Measurements from ENCODE around the gene FAM168A. TPM values are rescaled to one million over a fixed set of nuclear protein-coding genes. Genes with fewer than 3 reads are reported as not detected.

The FAM168A gene
- polyA plus RNA-seq, 1 donor (not counting 4 experiments of a cell fraction or from before 2014, with no cell fraction given) = 11.8 TPM

DNA sequence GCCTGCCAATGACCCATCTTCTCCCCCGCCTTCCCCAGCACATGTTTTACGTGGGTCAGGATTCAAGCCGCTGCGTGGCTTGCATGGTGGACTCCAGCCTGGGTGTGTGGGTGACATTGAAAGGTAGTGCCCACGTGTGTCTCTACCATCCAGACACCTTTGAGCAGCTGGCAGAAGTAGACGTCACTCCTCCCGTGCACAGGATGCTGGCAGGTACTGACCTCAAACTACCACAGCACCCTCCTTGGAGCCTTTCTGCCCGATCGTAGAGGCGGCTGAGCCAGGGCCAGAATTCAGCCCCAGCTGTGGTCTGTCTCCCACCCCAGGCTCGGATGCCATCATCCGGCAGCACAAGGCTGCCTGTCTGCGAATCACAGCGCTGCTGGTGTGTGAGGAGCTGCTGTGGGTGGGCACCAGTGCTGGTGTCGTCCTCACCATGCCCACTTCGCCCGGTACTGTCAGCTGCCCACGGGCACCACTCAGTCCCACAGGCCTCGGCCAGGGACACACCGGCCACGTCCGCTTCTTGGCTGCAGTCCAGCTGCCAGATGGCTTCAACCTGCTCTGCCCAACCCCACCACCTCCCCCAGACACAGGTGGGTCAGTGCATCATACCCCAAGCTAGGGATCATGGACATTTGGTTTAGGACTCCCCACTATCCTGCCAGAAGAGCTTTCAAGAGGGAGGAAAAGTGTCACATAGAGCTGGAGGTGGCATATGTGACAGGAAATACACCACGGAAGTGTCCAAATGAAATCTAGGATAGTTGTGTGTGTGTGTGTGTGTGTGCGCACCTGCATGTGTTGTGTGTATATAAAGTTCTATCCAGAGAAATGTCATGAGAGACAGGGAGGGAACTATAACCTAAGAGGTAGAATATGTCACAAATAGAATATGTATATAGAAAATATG is 232.3 kb downstream of the FAM168A start:
- Histone ChIP-seq H3K9ac (ENCODE audit: control insufficient read depth, extremely low read depth, insufficient read depth, low read length) (no peak overlapping the region), H2AFZ (ENCODE audit: control insufficient read depth, low read length) (no peak overlapping the region), H3K9me3 (ENCODE audit: control insufficient read depth, low read depth, low read length) (no peaks in the 10 kb centered on the region), H3K9me1 (ENCODE audit: control insufficient read depth, extremely low read depth, insufficient read depth, low read length) (no peaks in the 10 kb centered on the region), H3K79me2 (ENCODE audit: control insufficient read depth, insufficient read depth, low read length) (no peaks in the 10 kb centered on the region), H4K20me1 (ENCODE audit: control insufficient read depth, extremely low read depth, insufficient read depth, low read length) (no peaks in the 10 kb centered on the region), H3K4me1 (ENCODE audit: control insufficient read depth, extremely low read depth, insufficient read depth, low read length) (no peaks in the 10 kb centered on the region), H3K36me3 (ENCODE audit: control insufficient read depth in 2 of 2, extremely low read depth in 1 of 2, insufficient read depth in 2 of 2, low read length in 2 of 2) (peaks cover 0 to 7% of the 10 kb centered on the region in 2 experiments), H3K4me2 (ENCODE audit: control insufficient read depth, extremely low read depth, insufficient read depth, low read depth, low read length) (no peak overlapping the region), H3K4me3 (ENCODE audit: control insufficient read depth in 2 of 3, extremely low read depth in 1 of 3, insufficient read depth in 2 of 3, low read depth in 1 of 3, low read length in 3 of 3) (no peak overlapping the region), H3K27ac (ENCODE audit: control insufficient read depth, insufficient read depth, low read length) (no peak overlapping the region), H3K27me3 (ENCODE audit: control insufficient read depth, extremely low read depth, insufficient read depth, low read length) (no peaks in the 10 kb centered on the region)
- dilution Hi-C loops (cut with MboI; ENCODE audit: extremely low pct_ligation_motif_present, low sequenced_read_pairs) = no loop called here
- DNase-seq (ENCODE audit: low read depth, low spot score) (no peak), FAIRE-seq (no peak)
- no peak for TF ChIP-seq EZH2 (IDR thresholded peaks at IDR 0.05; ENCODE audit: low read length)
- TF ChIP-seq, protein P1, sequence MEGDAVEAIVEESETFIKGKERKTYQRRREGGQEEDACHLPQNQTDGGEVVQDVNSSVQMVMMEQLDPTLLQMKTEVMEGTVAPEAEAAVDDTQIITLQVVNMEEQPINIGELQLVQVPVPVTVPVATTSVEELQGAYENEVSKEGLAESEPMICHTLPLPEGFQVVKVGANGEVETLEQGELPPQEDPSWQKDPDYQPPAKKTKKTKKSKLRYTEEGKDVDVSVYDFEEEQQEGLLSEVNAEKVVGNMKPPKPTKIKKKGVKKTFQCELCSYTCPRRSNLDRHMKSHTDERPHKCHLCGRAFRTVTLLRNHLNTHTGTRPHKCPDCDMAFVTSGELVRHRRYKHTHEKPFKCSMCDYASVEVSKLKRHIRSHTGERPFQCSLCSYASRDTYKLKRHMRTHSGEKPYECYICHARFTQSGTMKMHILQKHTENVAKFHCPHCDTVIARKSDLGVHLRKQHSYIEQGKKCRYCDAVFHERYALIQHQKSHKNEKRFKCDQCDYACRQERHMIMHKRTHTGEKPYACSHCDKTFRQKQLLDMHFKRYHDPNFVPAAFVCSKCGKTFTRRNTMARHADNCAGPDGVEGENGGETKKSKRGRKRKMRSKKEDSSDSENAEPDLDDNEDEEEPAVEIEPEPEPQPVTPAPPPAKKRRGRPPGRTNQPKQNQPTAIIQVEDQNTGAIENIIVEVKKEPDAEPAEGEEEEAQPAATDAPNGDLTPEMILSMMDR (optimal IDR thresholded peaks at IDR 0.05 in 1 of 3, IDR thresholded peaks at IDR 0.05 in 1 of 3, conservative IDR thresholded peaks at IDR 0.05 in 1 of 3; ENCODE audit: extremely low read depth in 1 of 3, insufficient read depth in 2 of 3, low read length in 3 of 3) = no peak

DNA sequence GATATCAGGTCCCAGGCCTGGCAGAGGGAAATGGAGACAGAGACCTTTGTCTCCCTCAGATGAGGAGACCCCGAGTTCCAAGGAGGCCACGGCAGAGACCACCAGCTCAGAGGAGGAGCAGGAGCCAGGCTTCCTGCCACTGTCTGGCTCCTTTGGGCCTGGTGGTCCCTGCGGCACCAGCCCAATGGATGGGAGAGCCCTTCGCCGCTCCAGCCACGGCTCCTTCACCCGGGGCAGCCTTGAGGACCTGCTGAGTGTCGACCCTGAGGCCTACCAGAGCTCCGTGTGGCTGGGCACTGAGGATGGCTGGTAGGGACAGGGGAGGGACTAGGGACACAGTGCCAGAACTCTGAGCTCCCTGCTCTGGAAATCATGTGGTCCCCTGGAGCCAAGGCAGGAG is 234.8 kb downstream of the FAM168A start:
- dilution Hi-C loops (cut with MboI; ENCODE audit: extremely low pct_ligation_motif_present, low sequenced_read_pairs) = no loop called here
- Histone ChIP-seq H3K9me1 (ENCODE audit: control insufficient read depth, extremely low read depth, insufficient read depth, low read length) (no peaks in the 10 kb centered on the region), H3K4me3 (ENCODE audit: control insufficient read depth in 2 of 3, extremely low read depth in 1 of 3, insufficient read depth in 2 of 3, low read depth in 1 of 3, low read length in 3 of 3) (no peak overlapping the region), H3K9ac (ENCODE audit: control insufficient read depth, extremely low read depth, insufficient read depth, low read length) (no peak overlapping the region), H3K9me3 (ENCODE audit: control insufficient read depth, low read depth, low read length) (no peaks in the 10 kb centered on the region), H3K4me2 (ENCODE audit: control insufficient read depth, extremely low read depth, insufficient read depth, low read depth, low read length) (no peak overlapping the region), H3K27ac (ENCODE audit: control insufficient read depth, insufficient read depth, low read length) (no peak overlapping the region), H3K27me3 (ENCODE audit: control insufficient read depth, extremely low read depth, insufficient read depth, low read length) (no peaks in the 10 kb centered on the region), H3K79me2 (ENCODE audit: control insufficient read depth, insufficient read depth, low read length) (no peaks in the 10 kb centered on the region), H4K20me1 (ENCODE audit: control insufficient read depth, extremely low read depth, insufficient read depth, low read length) (no peaks in the 10 kb centered on the region), H2AFZ (ENCODE audit: control insufficient read depth, low read length) (no peak overlapping the region), H3K4me1 (ENCODE audit: control insufficient read depth, extremely low read depth, insufficient read depth, low read length) (no peaks in the 10 kb centered on the region), H3K36me3 (ENCODE audit: control insufficient read depth in 2 of 2, extremely low read depth in 1 of 2, insufficient read depth in 2 of 2, low read length in 2 of 2) (peaks cover 0 to 7% of the 10 kb centered on the region in 2 experiments)
- DNase-seq (ENCODE audit: low read depth, low spot score) (no peak), FAIRE-seq (no peak)
- TF ChIP-seq, protein P1 (optimal IDR thresholded peaks at IDR 0.05 in 1 of 3, IDR thresholded peaks at IDR 0.05 in 1 of 3, conservative IDR thresholded peaks at IDR 0.05 in 1 of 3; ENCODE audit: extremely low read depth in 1 of 3, insufficient read depth in 2 of 3, low read length in 3 of 3) = no peak
- no peak for TF ChIP-seq EZH2 (IDR thresholded peaks at IDR 0.05; ENCODE audit: low read length)

Data from keratinocyte (primary cell).